HepG2 (cell line): ENCODE data around the gene MTA1. TPM values are rescaled to one million over a fixed set of nuclear protein-coding genes. Genes with fewer than 3 reads are reported as not detected.

Experiments used
- ATAC-seq: fragments of 200-7000 bp; cut with Tn5 transposase; 3 replicates; pipeline ENCODE4 v1.9.1; 2020; ENCODE audit warnings: mild to moderate bottlenecking, moderate library complexity
- BruUV-seq: library from RNA; stranded (reverse); fragments of 400-500 nt; replicated peaks from 2 replicates; lab custom pipeline; 2021; lab: Mats Ljungman, UMichigan
- CTCF ChIA-PET: fragments of 300-600 bp; formaldehyde crosslinking; extraction: SDS; loops from one replicate; lab custom pipeline; 2021; ENCODE audit warnings: low total read pairs, inconsistent platforms, low intra/inter-chr PET ratio; lab: Yijun Ruan, JAX
- POLR2A ChIA-PET: fragments of 350-600 bp; sonication (Branson Sonifier 250); formaldehyde crosslinking; loops from one replicate; lab custom pipeline; 2020; ENCODE audit warnings: antibody characterized with exemption, inconsistent platforms; lab: Yijun Ruan, JAX
- DNase-seq: peaks from one replicate; pipeline ENCODE4 v3.0.0-alpha.2; 2015; ENCODE audit warnings: low spot score
- FAIRE-seq: peaks from 3 replicates; lab custom pipeline; 2011; peaks lifted over from hg19 to GRCh38; lab: Jason Lieb, UNC
- H2AFZ ChIP-seq: one replicate; pipeline ENCODE4 v1.6.1; 2011; ENCODE audit warnings: low read length, inconsistent platforms
- H3K27ac ChIP-seq: fragments of 300-600 bp; 3 replicates; pipeline ENCODE4 v1.8.0; 2011; ENCODE audit warnings: mixed run types, mild to moderate bottlenecking, mixed read lengths, low read length, inconsistent platforms; ENCODE audit not compliant: insufficient read depth; ENCODE audit errors: extremely low read length
- H3K27me3 ChIP-seq, 2 experiments: fragments of 200-600 bp in 1 of 2; 2 replicates in 1 of 2; 3 replicates in 1 of 2; pipeline versions ENCODE4 v1.6.0 to v1.8.0; 2011; ENCODE audit warnings: low read length in 2 of 2, mild to moderate bottlenecking in 2 of 2, moderate library complexity in 2 of 2, inconsistent platforms in 1 of 2; ENCODE audit not compliant: insufficient read depth in 2 of 2, control insufficient read depth in 1 of 2
- H3K36me3 ChIP-seq, 2 experiments: fragments of 200-600 bp in 1 of 2; replicated peaks in 1 of 2; 2 replicates in 1 of 2; 3 replicates in 1 of 2; pipeline versions ENCODE4 v1.5.1 to v1.8.0; 2011; ENCODE audit warnings: low read length in 2 of 2, inconsistent platforms in 1 of 2; ENCODE audit not compliant: insufficient read depth in 2 of 2, control insufficient read depth in 1 of 2
- H3K4me1 ChIP-seq: 2 replicates; pipeline ENCODE4 v1.5.1; 2012; ENCODE audit warnings: low read length, inconsistent platforms; ENCODE audit not compliant: insufficient read depth
- H3K4me2 ChIP-seq: 2 replicates; pipeline ENCODE4 v1.6.0; 2011; ENCODE audit warnings: low read depth, low read length, inconsistent platforms
- H3K4me3 ChIP-seq, 3 experiments: fragments of 200-600 bp in 1 of 3; sonication (generic), shearing (Covaris generic) in 1 of 3; replicated peaks in 1 of 3; 2 replicates each; pipeline ENCODE4 v1.5.1; 2011 to 2016; ENCODE audit warnings: low read length in 3 of 3, inconsistent platforms in 2 of 3, low read depth in 2 of 3, mild to moderate bottlenecking in 2 of 3, control low read depth in 1 of 3, mixed read lengths in 1 of 3; ENCODE audit not compliant: insufficient read depth in 1 of 3
- H3K79me2 ChIP-seq: one replicate; pipeline ENCODE4 v1.6.1; 2011; ENCODE audit warnings: low read length, inconsistent platforms; ENCODE audit not compliant: insufficient read depth
- H3K9ac ChIP-seq: 2 replicates; pipeline ENCODE4 v1.6.0; 2011; ENCODE audit warnings: mild to moderate bottlenecking, low read depth, low read length, inconsistent platforms; ENCODE audit not compliant: insufficient read depth
- H3K9me3 ChIP-seq: 2 replicates; pipeline ENCODE4 v1.5.1; 2012; ENCODE audit warnings: mild to moderate bottlenecking, low read length
- H4K20me1 ChIP-seq: 2 replicates; pipeline ENCODE4 v1.6.0; 2011; ENCODE audit warnings: inconsistent platforms, mild to moderate bottlenecking, low read length, moderate library complexity; ENCODE audit not compliant: insufficient read depth
- HIVEP1 ChIP-seq: sonication (generic); formaldehyde crosslinking; IDR thresholded peaks from 2 replicates; pipeline ENCODE4 v1.4.0; 2020; ENCODE audit warnings: mild to moderate bottlenecking, missing genetic modification reagents
- KDM2A ChIP-seq: sonication (generic); formaldehyde crosslinking; IDR thresholded peaks from 2 replicates; pipeline ENCODE4 v1.4.0; 2020; ENCODE audit warnings: low read depth, missing genetic modification reagents, borderline replicate concordance
- KDM3A ChIP-seq: IDR thresholded peaks from 2 replicates; pipeline ENCODE4 v1.6.1; 2018; ENCODE audit warnings: low read depth, missing compliant biosample characterization
- MEIS1 ChIP-seq: sonication (generic); formaldehyde crosslinking; IDR thresholded peaks from 2 replicates; pipeline ENCODE4 v1.9.0; 2021; ENCODE audit warnings: mild to moderate bottlenecking, missing genetic modification reagents, moderate library complexity, borderline replicate concordance
- TBX2 ChIP-seq: sonication (generic); formaldehyde crosslinking; IDR thresholded peaks from 2 replicates; pipeline ENCODE4 v1.5.0; 2020; ENCODE audit warnings: missing genetic modification reagents, mild to moderate bottlenecking, borderline replicate concordance
- ZIK1 ChIP-seq: sonication (generic); formaldehyde crosslinking; IDR thresholded peaks from 2 replicates; pipeline ENCODE4 v1.5.0; 2020; ENCODE audit warnings: mild to moderate bottlenecking, low read depth, missing genetic modification reagents, borderline replicate concordance
- ZNF263 ChIP-seq: sonication (generic); formaldehyde crosslinking; IDR thresholded peaks from 2 replicates; pipeline ENCODE4 v1.4.0; 2020; ENCODE audit warnings: missing genetic modification reagents
- ZNF264 ChIP-seq: sonication (generic); formaldehyde crosslinking; IDR thresholded peaks from 2 replicates; pipeline ENCODE4 v1.4.0; 2020; ENCODE audit warnings: missing genetic modification reagents
- ZNF3 ChIP-seq: IDR thresholded peaks from 2 replicates; pipeline ENCODE4 v1.7.0; 2017; ENCODE audit warnings: inconsistent platforms
- ZNF577 ChIP-seq: sonication (generic); formaldehyde crosslinking; IDR thresholded peaks from 2 replicates; pipeline ENCODE4 v1.4.0; 2020; ENCODE audit warnings: mild to moderate bottlenecking, low read depth, missing genetic modification reagents, borderline replicate concordance
- ZNF674 ChIP-seq: sonication (generic); formaldehyde crosslinking; IDR thresholded peaks from 2 replicates; pipeline ENCODE4 v1.5.0; 2020; ENCODE audit warnings: low read depth, mild to moderate bottlenecking, missing genetic modification reagents
- ZNF749 ChIP-seq: sonication (generic); formaldehyde crosslinking; IDR thresholded peaks from 2 replicates; pipeline ENCODE4 v1.8.0; 2022; ENCODE audit warnings: mild to moderate bottlenecking, missing genetic modification reagents, moderate library complexity, borderline replicate concordance
- ZSCAN21 ChIP-seq: sonication (generic); formaldehyde crosslinking; IDR thresholded peaks from 2 replicates; pipeline ENCODE4 v1.8.0; 2022; ENCODE audit warnings: mild to moderate bottlenecking, missing genetic modification reagents, moderate library complexity, borderline replicate concordance
- ZSCAN9 ChIP-seq: IDR thresholded peaks from 2 replicates; pipeline ENCODE4 v1.6.1; 2016; ENCODE audit warnings: borderline replicate concordance
- WGBS: methylation state at CpG from one replicate; pipeline ENCODE4 v1.1.6; 2017; ENCODE audit warnings: low lambda C conversion rate; 5-methylcytosine and 5-hydroxymethylcytosine counted together
- in situ Hi-C: cut with HindIII; loops from 2 replicates; pipeline ENCODE4 v1.10.0; 2017; ENCODE audit warnings: low pct_unique_long_range_greater_than_20kb; ENCODE audit not compliant: extremely low pct_ligation_motif_present
- intact Hi-C: fragments of 100-400 bp; cut with micrococcal nuclease; formaldehyde crosslinking; loops from one replicate; pipeline ENCODE4 v1.10.0; 2022; ENCODE audit not compliant: unreplicated experiment
- polyA plus RNA-seq, 8 experiments: library from polyadenylated mRNA; depleted of rRNA in 3 of 8; stranded (reverse) in 7 of 8; unstranded in 1 of 8; fragments of >200 nt; fragmentation: Illumina TruSeq in 4 of 8; extraction: Trizol in 4 of 8; gene quantifications; 2 replicates each; pipeline versions ENCODE4 v1.2.1 to v1.2.3, GENCODE V29; 2011 to 2016; ENCODE audit warnings: low read depth in 4 of 8, missing spikeins in 1 of 8, mixed read lengths in 1 of 8; ENCODE audit not compliant: insufficient read depth in 1 of 8
- total RNA-seq, 5 experiments: library from RNA; depleted of rRNA; stranded (reverse); fragments of >200 nt; fragmentation: Illumina TruSeq; extraction: Trizol; gene quantifications; 2 replicates each; pipeline ENCODE4 v1.2.3, GENCODE V29; 2016; ENCODE audit warnings: low read depth in 1 of 5
- TF ChIP-seq, protein P1 (sequence below), 2 experiments: sonication (generic) in 1 of 2; formaldehyde crosslinking in 1 of 2; IDR thresholded peaks; 2 replicates each; pipeline versions ENCODE4 v1.4.0 to v1.6.1; 2018 to 2020; ENCODE audit warnings: missing genetic modification reagents in 2 of 2, borderline replicate concordance in 1 of 2, low read depth in 1 of 2, mild to moderate bottlenecking in 1 of 2, missing biosample characterization in 1 of 2
- TF ChIP-seq, protein P2 (sequence below): sonication (generic); formaldehyde crosslinking; IDR thresholded peaks from 2 replicates; pipeline ENCODE4 v1.5.0; 2020; ENCODE audit warnings: mild to moderate bottlenecking, missing genetic modification reagents, borderline replicate concordance
- TF ChIP-seq, protein P3 (sequence below): sonication (generic); formaldehyde crosslinking; IDR thresholded peaks from 2 replicates; pipeline ENCODE4 v1.4.0; 2020; ENCODE audit warnings: missing genetic modification reagents

The MTA1 gene
- total and polyA plus RNA-seq, 2 of the 13 experiments (the other 11 are each of a cell fraction or from before 2014, with no cell fraction given) = 35.2 to 85.8 TPM

DNA sequence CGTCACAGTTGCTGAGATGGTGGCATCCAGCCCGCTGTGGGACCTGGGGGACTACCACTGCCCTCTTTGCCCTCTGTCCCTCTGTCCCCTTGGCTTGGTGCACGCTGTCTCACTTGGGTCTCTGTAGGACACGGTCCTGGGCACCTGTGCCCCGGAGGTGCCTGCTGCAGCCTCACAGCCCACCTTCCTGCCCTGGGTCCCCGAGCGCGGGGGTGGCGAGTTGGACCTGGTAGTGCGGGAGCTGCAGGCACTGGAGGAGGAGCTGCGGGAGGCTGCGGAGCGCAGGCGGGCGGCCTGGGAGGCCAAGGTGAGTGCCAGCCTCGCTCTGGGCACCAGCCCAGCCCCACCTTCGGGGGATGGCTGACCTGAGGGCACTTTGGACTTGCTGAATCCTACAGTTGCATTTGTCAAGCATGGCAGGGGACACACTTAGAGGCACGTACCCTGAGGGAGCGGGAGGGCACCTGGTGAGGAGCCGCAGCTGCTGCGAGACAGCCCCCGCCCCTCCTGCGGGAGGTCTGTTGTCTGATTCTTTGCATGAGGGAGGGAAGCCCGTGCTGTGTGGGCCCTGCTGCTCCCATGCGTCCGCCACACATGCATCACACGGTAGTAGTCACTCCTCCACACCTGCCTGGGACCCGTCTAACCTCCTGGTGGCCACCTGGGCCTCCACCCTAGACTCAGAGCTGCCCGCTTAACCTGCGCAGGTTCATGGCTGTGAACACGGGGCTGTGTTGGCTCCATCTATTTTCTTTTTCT, 78.2 kb downstream of the MTA1 start:
- no peaks in the 10 kb centered on the region for H4K20me1 ChIP-seq
- peaks cover 23% of the 10 kb centered on the region for H3K79me2 ChIP-seq
- H3K4me2 ChIP-seq = peak overlapping the region; percentile 96
- peak overlapping the region; percentile 96 for H3K27ac ChIP-seq
- in situ Hi-C loops = no loop called here
- WGBS = 100% methylated on average over 6 of the region's 31 CpGs
- intact Hi-C loops = loop anchor here (10.0 kb wide), 1 partner anchor 183 kb away; the partner anchor contains the start of gene PACS2
- peaks cover 0 to 3% of the 10 kb centered on the region in 2 experiments; a peak in 1 of 5 replicates for H3K36me3 ChIP-seq
- H2AFZ ChIP-seq = no peak overlapping the region
- DNase-seq (no peak), ATAC-seq (no peak), FAIRE-seq (no peak)
- H3K9me3 ChIP-seq = no peaks in the 10 kb centered on the region
- peak overlapping the region in 1 of 3 experiments; percentile 73; a peak in 1 of 6 replicates for H3K4me3 ChIP-seq
- peaks cover 90% of the 10 kb centered on the region for H3K4me1 ChIP-seq
- no TSS peak for BruUV-seq
- H3K9ac ChIP-seq = peak overlapping the region; percentile 79
- CTCF ChIA-PET = no interaction called here
- POLR2A ChIA-PET = interaction anchor here (2.0 to 2.3 kb wide), 2 partner anchors 30 to 197 kb away, joined by 4 to 8 read pairs; partner anchors contain the start of gene BRF1
- no peaks in the 10 kb centered on the region for H3K27me3 ChIP-seq
- no peak for TF ChIP-seq MEIS1 (CRISPR knock-in tag)
- TF ChIP-seq, protein P1, sequence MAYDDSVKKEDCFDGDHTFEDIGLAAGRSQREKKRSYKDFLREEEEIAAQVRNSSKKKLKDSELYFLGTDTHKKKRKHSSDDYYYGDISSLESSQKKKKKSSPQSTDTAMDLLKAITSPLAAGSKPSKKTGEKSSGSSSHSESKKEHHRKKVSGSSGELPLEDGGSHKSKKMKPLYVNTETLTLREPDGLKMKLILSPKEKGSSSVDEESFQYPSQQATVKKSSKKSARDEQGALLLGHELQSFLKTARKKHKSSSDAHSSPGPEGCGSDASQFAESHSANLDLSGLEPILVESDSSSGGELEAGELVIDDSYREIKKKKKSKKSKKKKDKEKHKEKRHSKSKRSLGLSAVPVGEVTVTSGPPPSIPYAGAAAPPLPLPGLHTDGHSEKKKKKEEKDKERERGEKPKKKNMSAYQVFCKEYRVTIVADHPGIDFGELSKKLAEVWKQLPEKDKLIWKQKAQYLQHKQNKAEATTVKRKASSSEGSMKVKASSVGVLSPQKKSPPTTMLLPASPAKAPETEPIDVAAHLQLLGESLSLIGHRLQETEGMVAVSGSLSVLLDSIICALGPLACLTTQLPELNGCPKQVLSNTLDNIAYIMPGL (CRISPR knock-in tag; IDR thresholded peaks at IDR 0.05; ENCODE audit: borderline replicate concordance in 1 of 2, low read depth in 1 of 2) = no peak
- TF ChIP-seq ZNF263 (CRISPR knock-in tag) = peak; percentile 13; the same call in 1 of the 2 replicates
- no peak for TF ChIP-seq KDM2A (CRISPR knock-in tag)
- TF ChIP-seq ZNF577 (CRISPR knock-in tag) = no peak
- no peak for TF ChIP-seq ZNF749
- no peak for TF ChIP-seq KDM3A
- no peak for TF ChIP-seq ZIK1 (CRISPR knock-in tag)
- no peak for TF ChIP-seq TBX2 (CRISPR knock-in tag)
- TF ChIP-seq, protein P2, sequence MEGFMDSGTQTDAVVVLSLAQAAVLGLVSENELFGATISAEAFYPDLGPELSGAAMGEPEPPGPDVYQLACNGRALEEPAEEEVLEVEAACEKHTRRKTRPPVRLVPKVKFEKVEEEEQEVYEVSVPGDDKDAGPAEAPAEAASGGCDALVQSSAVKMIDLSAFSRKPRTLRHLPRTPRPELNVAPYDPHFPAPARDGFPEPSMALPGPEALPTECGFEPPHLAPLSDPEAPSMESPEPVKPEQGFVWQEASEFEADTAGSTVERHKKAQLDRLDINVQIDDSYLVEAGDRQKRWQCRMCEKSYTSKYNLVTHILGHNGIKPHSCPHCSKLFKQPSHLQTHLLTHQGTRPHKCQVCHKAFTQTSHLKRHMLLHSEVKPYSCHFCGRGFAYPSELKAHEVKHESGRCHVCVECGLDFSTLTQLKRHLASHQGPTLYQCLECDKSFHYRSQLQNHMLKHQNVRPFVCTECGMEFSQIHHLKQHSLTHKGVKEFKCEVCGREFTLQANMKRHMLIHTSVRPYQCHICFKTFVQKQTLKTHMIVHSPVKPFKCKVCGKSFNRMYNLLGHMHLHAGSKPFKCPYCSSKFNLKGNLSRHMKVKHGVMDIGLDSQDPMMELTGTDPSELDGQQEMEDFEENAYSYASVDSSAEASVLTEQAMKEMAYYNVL (CRISPR knock-in tag) = no peak
- no peak for TF ChIP-seq ZNF3
- no peak for TF ChIP-seq ZSCAN21
- TF ChIP-seq ZNF264 (CRISPR knock-in tag) = no peak
- TF ChIP-seq HIVEP1 = peak; percentile 29; the same call in 1 of the 2 replicates
- TF ChIP-seq, protein P3, sequence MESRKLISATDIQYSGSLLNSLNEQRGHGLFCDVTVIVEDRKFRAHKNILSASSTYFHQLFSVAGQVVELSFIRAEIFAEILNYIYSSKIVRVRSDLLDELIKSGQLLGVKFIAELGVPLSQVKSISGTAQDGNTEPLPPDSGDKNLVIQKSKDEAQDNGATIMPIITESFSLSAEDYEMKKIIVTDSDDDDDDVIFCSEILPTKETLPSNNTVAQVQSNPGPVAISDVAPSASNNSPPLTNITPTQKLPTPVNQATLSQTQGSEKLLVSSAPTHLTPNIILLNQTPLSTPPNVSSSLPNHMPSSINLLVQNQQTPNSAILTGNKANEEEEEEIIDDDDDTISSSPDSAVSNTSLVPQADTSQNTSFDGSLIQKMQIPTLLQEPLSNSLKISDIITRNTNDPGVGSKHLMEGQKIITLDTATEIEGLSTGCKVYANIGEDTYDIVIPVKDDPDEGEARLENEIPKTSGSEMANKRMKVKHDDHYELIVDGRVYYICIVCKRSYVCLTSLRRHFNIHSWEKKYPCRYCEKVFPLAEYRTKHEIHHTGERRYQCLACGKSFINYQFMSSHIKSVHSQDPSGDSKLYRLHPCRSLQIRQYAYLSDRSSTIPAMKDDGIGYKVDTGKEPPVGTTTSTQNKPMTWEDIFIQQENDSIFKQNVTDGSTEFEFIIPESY (CRISPR knock-in tag) = peak; percentile 54; the same call in 1 of the 2 replicates
- TF ChIP-seq ZSCAN9 (CRISPR knock-in tag) = no peak
- no peak for TF ChIP-seq ZNF674 (CRISPR knock-in tag)
